Keratinocyte (primary cell): ENCODE data around the gene PRMT2. TPM values are rescaled to one million over a fixed set of nuclear protein-coding genes. Genes with fewer than 3 reads are reported as not detected.

ENCODE experiments used
- DNase-seq: peaks from one replicate; pipeline ENCODE4 v3.0.0-alpha.2; 2011; ENCODE audit warnings: low read depth, missing footprints, low spot score
- FAIRE-seq: peaks from 2 replicates; lab custom pipeline; 2011; peaks lifted over from hg19 to GRCh38; lab: Jason Lieb, UNC
- H2AFZ ChIP-seq: 2 replicates; pipeline ENCODE4 v1.6.0; 2012; ENCODE audit warnings: low read length, control low read depth, inconsistent platforms; ENCODE audit not compliant: control insufficient read depth
- H3K27ac ChIP-seq: 2 replicates; pipeline ENCODE4 v1.5.1; 2011; ENCODE audit warnings: low read length; ENCODE audit not compliant: control insufficient read depth, insufficient read depth
- H3K27me3 ChIP-seq: 3 replicates; pipeline ENCODE4 v1.6.0; 2011; ENCODE audit warnings: low read length; ENCODE audit not compliant: control insufficient read depth, insufficient read depth; ENCODE audit errors: extremely low read depth
- H3K36me3 ChIP-seq, 2 experiments: 2 replicates in 1 of 2; 3 replicates in 1 of 2; pipeline ENCODE4 v1.5.1; 2011; ENCODE audit warnings: low read length in 2 of 2, mild to moderate bottlenecking in 1 of 2; ENCODE audit not compliant: control insufficient read depth in 2 of 2, insufficient read depth in 2 of 2; ENCODE audit errors: extremely low read depth in 1 of 2
- H3K4me1 ChIP-seq: 3 replicates; pipeline ENCODE4 v1.5.1; 2011; ENCODE audit warnings: low read length; ENCODE audit not compliant: control insufficient read depth, insufficient read depth; ENCODE audit errors: extremely low read depth
- H3K4me2 ChIP-seq: 3 replicates; pipeline ENCODE4 v1.6.0; 2011; ENCODE audit warnings: low read depth, low read length; ENCODE audit not compliant: control insufficient read depth, insufficient read depth; ENCODE audit errors: extremely low read depth
- H3K4me3 ChIP-seq, 3 experiments: fragments of 200-600 bp in 1 of 3; sonication (generic) in 1 of 3; 2 replicates in 2 of 3; 3 replicates in 1 of 3; pipeline ENCODE4 v1.5.1; 2011 to 2016; ENCODE audit warnings: low read length in 3 of 3, mild to moderate bottlenecking in 3 of 3, control low read depth in 2 of 3, inconsistent platforms in 1 of 3, low read depth in 1 of 3, mixed read lengths in 1 of 3, mixed run types in 1 of 3, moderate library complexity in 1 of 3; ENCODE audit not compliant: control insufficient read depth in 2 of 3, insufficient read depth in 2 of 3; ENCODE audit errors: extremely low read depth in 1 of 3
- H3K79me2 ChIP-seq: 2 replicates; pipeline ENCODE4 v1.6.0; 2012; ENCODE audit warnings: low read length; ENCODE audit not compliant: control insufficient read depth, insufficient read depth
- H3K9ac ChIP-seq: 3 replicates; pipeline ENCODE4 v1.6.0; 2011; ENCODE audit warnings: low read length; ENCODE audit not compliant: control insufficient read depth, insufficient read depth; ENCODE audit errors: extremely low read depth
- H3K9me1 ChIP-seq: 3 replicates; pipeline ENCODE4 v1.6.0; 2011; ENCODE audit warnings: low read length; ENCODE audit not compliant: control insufficient read depth, insufficient read depth; ENCODE audit errors: extremely low read depth
- H3K9me3 ChIP-seq: 2 replicates; pipeline ENCODE4 v1.5.1; 2012; ENCODE audit warnings: low read depth, low read length; ENCODE audit not compliant: control insufficient read depth
- H4K20me1 ChIP-seq: 3 replicates; pipeline ENCODE4 v1.6.0; 2011; ENCODE audit warnings: low read length; ENCODE audit not compliant: control insufficient read depth, insufficient read depth; ENCODE audit errors: extremely low read depth
- EZH2 ChIP-seq: IDR thresholded peaks from one replicate; pipeline ENCODE4 v1.6.1; 2012; ENCODE audit warnings: inconsistent platforms, mild to moderate bottlenecking, low read length, moderate library complexity
- dilution Hi-C: fragments of 300-500 bp; cut with MboI; formaldehyde crosslinking; loops from one replicate; pipeline ENCODE4 v1.7.0; 2020; ENCODE audit warnings: low sequenced_read_pairs; ENCODE audit not compliant: extremely low pct_ligation_motif_present
- polyA plus RNA-seq, 5 experiments: library from polyadenylated mRNA; depleted of rRNA in 3 of 5; stranded (reverse) in 3 of 5; stranded (forward) in 1 of 5; unstranded in 1 of 5; fragments of >200 nt; gene quantifications; 1 replicate in 1 of 5; 2 replicates in 3 of 5; 3 replicates in 1 of 5; pipeline versions ENCODE4 v1.2.1 to v1.2.3, GENCODE V29; 2011 to 2012; ENCODE audit warnings: missing spikeins in 2 of 5, low read depth in 1 of 5, low replicate concordance in 1 of 5
- TF ChIP-seq, protein P1 (sequence below), 3 experiments: IDR thresholded peaks in 1 of 3; conservative IDR thresholded peaks in 1 of 3; optimal IDR thresholded peaks in 1 of 3; 2 replicates in 2 of 3; 3 replicates in 1 of 3; pipeline versions ENCODE3 to v1.5.1; 2011; ENCODE audit warnings: low read length in 3 of 3, mild to moderate bottlenecking in 3 of 3, moderate library complexity in 2 of 3, control low read depth in 1 of 3, inconsistent platforms in 1 of 3; ENCODE audit not compliant: insufficient read depth in 2 of 3; ENCODE audit errors: extremely low read depth in 1 of 3

PRMT2 gene
- polyA plus RNA-seq, 1 donor (not counting 4 experiments of a cell fraction or from before 2014, with no cell fraction given): 97.3 TPM

DNA sequence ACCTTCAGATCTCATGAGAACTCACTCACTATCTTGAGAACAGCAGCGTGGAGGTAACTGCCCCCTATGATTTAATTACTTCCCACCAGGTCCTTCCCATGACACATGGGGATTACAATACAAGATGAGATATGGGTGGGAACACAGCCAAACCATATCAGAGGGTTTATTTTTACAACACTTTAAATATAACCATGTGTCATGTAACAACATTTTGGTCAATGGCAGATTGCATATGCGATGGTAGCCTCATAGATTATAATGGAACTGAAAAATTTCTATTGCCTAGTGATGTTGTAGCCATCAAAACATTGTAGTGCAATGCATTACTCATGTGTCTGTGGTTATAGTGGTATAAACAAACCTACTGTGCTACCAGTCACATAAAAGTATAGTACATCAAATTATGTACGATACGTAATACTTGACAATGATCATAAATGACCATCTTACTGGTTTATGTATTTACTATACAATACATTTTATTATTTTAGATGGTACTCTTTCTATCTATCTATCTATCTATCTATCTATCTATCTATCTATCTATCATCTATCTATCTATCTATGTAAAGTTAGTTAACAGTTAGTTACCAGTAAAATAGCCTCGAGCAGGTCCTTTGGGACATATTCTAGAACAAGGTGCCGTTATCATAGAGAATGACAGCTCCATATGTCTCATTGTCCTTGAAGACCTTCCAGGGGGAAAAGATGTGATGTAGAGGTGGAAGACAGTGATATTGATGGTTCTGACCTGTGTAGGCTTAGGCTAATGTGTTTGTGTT, 18.0 kb upstream of the PRMT2 start:
- Histone ChIP-seq H3K9me1 (no peaks in the 10 kb centered on the region), H3K9ac (no peak overlapping the region), H3K36me3 (no peaks in the 10 kb centered on the region), H3K4me2 (no peak overlapping the region), H3K27me3 (no peaks in the 10 kb centered on the region), H2AFZ (no peak overlapping the region), H3K9me3 (no peaks in the 10 kb centered on the region), H3K27ac (no peak overlapping the region), H3K4me3 (no peak overlapping the region), H4K20me1 (no peaks in the 10 kb centered on the region), H3K79me2 (no peaks in the 10 kb centered on the region), H3K4me1 (no peaks in the 10 kb centered on the region)
- DNase-seq (no peak), FAIRE-seq (no peak)
- TF ChIP-seq, protein P1, sequence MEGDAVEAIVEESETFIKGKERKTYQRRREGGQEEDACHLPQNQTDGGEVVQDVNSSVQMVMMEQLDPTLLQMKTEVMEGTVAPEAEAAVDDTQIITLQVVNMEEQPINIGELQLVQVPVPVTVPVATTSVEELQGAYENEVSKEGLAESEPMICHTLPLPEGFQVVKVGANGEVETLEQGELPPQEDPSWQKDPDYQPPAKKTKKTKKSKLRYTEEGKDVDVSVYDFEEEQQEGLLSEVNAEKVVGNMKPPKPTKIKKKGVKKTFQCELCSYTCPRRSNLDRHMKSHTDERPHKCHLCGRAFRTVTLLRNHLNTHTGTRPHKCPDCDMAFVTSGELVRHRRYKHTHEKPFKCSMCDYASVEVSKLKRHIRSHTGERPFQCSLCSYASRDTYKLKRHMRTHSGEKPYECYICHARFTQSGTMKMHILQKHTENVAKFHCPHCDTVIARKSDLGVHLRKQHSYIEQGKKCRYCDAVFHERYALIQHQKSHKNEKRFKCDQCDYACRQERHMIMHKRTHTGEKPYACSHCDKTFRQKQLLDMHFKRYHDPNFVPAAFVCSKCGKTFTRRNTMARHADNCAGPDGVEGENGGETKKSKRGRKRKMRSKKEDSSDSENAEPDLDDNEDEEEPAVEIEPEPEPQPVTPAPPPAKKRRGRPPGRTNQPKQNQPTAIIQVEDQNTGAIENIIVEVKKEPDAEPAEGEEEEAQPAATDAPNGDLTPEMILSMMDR (optimal IDR thresholded peaks at IDR 0.05 in 1 of 3, IDR thresholded peaks at IDR 0.05 in 1 of 3, conservative IDR thresholded peaks at IDR 0.05 in 1 of 3; ENCODE audit: extremely low read depth in 1 of 3, insufficient read depth in 2 of 3, low read length in 3 of 3): no peak
- no peak for TF ChIP-seq EZH2
- dilution Hi-C loops: no loop called here

DNA sequence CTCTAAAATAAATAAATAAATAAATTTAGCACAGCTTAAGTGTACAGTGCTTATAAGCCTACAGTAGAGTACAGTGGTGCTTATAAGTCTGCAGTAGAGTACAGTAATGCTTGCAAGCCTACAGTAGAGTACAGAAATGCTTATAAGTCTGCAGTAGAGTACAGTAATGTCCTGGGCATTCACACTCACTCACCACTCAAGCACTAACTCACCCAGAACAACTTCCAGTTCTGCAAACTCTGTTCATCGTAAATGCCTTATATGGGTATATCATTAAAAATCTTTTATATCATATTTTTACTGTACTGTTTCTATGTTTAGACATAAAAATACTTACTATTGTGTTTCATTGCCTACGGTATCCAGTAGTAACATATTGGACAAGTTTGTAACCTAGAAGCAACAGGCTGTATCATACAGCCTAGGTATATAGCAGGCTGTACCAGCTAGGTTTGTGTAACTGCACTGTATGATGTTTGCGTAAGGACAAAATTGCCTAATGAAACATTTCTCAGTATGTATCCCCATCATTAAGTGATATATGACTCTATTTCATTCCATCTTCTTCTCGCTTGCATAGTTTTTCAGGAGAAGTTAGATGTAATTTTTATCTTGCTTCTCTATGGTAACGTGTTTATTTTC, 16.6 kb upstream of the PRMT2 start:
- Histone ChIP-seq H3K9ac (no peak overlapping the region), H3K9me3 (no peaks in the 10 kb centered on the region), H3K4me2 (no peak overlapping the region), H3K27ac (no peak overlapping the region), H3K4me3 (no peak overlapping the region), H4K20me1 (no peaks in the 10 kb centered on the region), H2AFZ (no peak overlapping the region), H3K27me3 (no peaks in the 10 kb centered on the region), H3K36me3 (no peaks in the 10 kb centered on the region), H3K79me2 (no peaks in the 10 kb centered on the region), H3K9me1 (no peaks in the 10 kb centered on the region), H3K4me1 (no peaks in the 10 kb centered on the region)
- no peak for DNase-seq
- FAIRE-seq: no peak
- dilution Hi-C loops: no loop called here
- TF ChIP-seq EZH2: no peak
- TF ChIP-seq, protein P1 (optimal IDR thresholded peaks at IDR 0.05 in 1 of 3, IDR thresholded peaks at IDR 0.05 in 1 of 3, conservative IDR thresholded peaks at IDR 0.05 in 1 of 3; ENCODE audit: extremely low read depth in 1 of 3, insufficient read depth in 2 of 3, low read length in 3 of 3): no peak
